GM21576 (cell line): Measurements from ENCODE around the gene NSMF.
"Not testable (repeated sequence)": the region's sequence is repeated elsewhere in the genome, so short reads cannot be mapped to it uniquely, and the experiment has no call there.

Experiments used
- ATAC-seq: cut with Tn5 transposase; IDR thresholded peaks from one replicate; pipeline ENCODE4 v1.9.1; 2021; ENCODE audit warnings: mild to moderate bottlenecking, moderate library complexity; ENCODE audit not compliant: unreplicated experiment

The NSMF gene

GRCh38 chr9:137459601-137460362 is 648 bp upstream of the NSMF start:
- no peak for ATAC-seq

GRCh38 chr9:137458194-137459151 is 661 bp downstream of the NSMF start:
- ATAC-seq: peak; percentile 1

- ATAC-seq: no peak
Measured at GRCh38 chr9:137457406-137458193, 1.5 kb downstream of the NSMF start.

- ATAC-seq: no peak
Measured at GRCh38 chr9:137456864-137457405, 2.2 kb downstream of the NSMF start.

- ATAC-seq: no peak
Measured at GRCh38 chr9:137456061-137456863, 2.9 kb downstream of the NSMF start.

- no peak for ATAC-seq
Measured at GRCh38 chr9:137455359-137455991, 3.7 kb downstream of the NSMF start.

- no peak for ATAC-seq
Measured at GRCh38 chr9:137454597-137455358, 4.4 kb downstream of the NSMF start.

- no peak for ATAC-seq
Measured at GRCh38 chr9:137454145-137454596, 5.0 kb downstream of the NSMF start.

- peak; percentile 46 for ATAC-seq
Measured at GRCh38 chr9:137453643-137454081, 5.5 kb downstream of the NSMF start.

- no peak for ATAC-seq
Measured at GRCh38 chr9:137452761-137453642, 6.1 kb downstream of the NSMF start.

GRCh38 chr9:137452006-137452760 is 7.0 kb downstream of the NSMF start:
- no peak for ATAC-seq

- not testable (repeated sequence) for ATAC-seq
Measured at GRCh38 chr9:137451264-137452005, 7.7 kb downstream of the NSMF start.

GRCh38 chr9:137450539-137451222 is 8.5 kb downstream of the NSMF start:
- not testable (repeated sequence) for ATAC-seq

- ATAC-seq: no peak
Measured at GRCh38 chr9:137449931-137450538, 9.1 kb downstream of the NSMF start.
